Activated CD4-positive, CD25-positive, alpha-beta regulatory T cell treated with anti-CD3 and anti-CD28 coated beads, Interleukin-2, amount 50 U/mL, for 72 hours (primary cell): ENCODE measurements around the gene UST.

Source experiments
- DNase-seq: peaks from one replicate; pipeline ENCODE4 v3.0.0; 2021

The UST gene

DNA sequence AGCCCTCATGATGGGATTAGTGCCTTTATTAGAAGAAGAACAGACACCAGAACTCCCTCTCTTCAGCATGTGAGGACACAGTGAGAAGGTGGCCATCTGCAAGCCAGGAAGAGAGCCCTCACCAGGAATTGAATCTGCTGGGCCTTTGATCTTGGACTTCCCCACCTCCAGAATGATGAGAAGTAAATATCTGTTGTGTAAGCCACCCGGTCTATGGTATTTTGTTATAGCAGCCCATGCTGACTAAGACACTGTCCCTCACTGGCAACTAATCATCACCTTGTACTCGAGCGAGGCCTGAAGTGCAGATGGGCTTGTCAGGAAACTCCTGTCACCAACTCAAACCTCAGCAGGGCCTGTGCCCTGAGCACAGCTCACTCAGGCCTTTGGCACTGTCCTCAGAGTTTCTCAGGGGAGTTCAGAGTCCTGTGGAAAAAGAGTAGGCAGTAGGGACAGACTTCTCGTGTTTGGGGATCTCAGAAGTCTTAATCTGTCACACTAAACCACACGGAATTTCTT, 62.0 kb downstream of the UST start:
- no peak for DNase-seq

DNA sequence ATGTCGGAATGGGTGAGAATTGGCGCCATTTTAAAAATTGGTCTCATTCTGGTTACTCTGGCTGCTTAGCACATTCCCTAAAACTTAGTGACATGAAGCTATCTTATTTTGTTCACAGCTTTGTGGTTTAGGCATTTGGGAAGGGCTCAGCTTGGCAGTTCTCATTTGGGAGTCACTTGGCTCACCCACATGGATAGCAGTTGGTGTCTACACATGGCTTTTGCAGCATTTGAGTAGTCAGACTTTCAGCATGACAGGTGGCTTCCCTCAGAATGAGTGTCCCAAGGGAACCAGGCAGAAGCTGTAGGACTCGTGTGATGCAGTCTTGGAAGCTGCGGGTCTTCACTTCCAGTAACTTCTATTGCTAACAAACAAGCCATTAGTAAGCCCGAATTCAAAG, 64.6 kb downstream of the UST start:
- no peak for DNase-seq

DNA sequence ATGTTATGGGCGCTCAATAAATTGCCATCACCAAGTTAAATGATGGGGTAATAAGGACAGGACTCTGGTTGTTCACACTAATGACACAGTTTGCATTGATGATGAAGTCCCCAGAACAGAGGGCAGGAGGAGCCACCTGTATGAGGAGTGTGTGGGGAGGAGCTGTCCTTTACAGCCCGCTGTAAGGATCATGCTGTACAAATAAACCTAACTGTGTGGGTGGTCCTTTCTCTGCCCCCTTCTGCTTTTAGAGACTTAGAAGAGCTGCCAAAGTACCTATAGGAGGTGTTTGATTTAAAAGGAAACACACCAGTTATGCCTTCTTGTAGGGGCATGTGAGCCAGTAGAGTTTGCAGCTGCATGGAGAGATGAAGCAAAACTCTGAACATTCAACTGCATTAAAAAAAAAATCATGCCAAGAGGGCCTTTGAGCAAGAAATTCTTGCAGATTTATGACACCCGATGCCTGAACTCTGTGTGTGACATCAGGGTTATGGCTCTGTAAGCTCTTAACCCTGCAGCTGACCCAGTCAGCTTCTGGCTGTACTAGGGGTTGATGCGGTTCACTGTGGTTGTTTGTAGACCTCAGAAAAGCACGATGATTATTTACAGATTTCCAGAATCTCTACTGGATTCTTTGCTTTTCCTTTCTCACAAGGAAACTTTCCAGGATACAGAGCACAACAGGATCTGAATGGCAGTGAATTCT, 67.4 kb downstream of the UST start:
- no peak for DNase-seq

DNA sequence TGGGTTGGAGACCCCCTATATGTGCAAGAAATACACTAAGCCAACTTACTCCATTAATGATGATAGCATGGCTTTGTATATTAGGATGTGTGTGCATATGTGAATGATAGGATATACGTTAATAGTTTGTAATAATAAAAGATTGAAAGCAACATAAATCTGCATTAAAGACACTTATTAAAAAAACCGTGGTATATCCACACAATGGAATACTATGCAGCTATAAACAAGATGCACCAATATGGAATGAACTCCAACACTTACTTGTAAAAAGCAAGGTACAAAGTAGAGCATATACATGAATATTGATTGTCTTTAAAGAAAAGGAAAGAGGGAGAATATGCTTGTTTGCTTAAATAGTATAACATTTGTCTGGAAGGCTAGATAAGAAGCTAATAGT, 68.0 kb downstream of the UST start:
- no peak for DNase-seq

DNA sequence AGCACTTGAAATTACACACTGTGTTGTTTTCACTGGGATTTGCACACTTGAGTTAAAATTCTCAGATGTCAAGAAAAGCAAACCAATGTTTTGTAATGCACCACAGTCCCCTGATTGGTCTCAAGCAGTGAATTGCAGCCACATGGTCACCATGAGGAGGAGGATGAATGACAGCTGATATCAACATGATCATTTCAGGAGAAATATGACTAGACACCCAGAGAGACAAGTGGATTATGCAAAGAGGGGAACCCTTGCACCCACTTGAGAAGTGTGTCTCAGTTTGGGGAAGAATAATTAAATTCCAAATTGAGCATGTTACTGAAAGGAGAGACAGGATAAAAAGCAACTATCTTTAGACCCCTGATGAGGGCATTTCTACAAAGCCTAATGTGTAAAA, 69.3 kb downstream of the UST start:
- DNase-seq: no peak

DNA sequence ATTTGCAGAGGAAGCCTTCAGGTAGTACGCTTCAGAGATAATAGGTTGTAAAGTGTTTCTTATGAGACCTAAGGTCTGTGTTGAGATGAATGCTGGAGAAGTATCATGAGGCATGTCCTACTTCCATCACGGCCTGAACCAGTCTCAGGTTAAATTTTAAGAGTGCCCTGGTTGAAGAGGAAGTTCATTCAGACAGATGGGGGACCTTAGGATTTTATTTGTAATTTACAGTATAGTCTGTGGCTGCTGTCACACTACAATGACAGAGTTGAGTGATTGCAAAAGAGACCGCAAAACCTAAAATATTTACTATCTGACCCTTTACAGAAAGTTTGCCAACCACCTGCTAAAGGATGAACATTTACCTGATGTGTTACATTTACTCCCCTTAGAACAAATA, 70.9 kb downstream of the UST start:
- DNase-seq: no peak

DNA sequence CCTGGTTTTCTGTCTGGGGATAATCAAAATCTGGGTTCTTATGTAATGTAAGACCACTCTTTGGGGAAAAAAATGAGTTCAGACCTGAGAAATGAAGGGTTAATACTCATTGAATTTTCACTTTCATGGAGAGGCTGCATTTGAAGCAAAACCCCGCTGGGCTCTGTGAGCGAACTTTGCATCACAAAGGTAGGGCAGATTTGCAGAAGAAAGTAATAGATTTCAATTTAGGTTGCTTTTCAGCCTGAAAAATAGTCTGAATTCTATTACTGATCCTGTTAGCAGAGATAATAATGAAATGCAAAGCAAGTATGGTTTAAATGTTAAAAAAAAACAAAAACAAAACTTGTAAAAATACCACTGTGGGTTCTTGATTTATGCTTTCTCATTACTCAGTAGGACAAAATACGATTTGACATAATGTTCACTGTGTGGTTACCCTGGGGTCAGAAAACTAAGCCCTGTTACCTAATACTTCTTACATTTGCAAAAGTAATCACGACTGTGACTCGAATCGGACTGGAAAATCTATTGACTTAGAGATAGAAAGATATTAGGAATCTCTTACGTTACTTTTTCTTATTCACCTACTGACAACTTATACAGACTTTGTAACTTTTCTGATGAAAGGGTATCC, 72.2 kb downstream of the UST start:
- DNase-seq: no peak

DNA sequence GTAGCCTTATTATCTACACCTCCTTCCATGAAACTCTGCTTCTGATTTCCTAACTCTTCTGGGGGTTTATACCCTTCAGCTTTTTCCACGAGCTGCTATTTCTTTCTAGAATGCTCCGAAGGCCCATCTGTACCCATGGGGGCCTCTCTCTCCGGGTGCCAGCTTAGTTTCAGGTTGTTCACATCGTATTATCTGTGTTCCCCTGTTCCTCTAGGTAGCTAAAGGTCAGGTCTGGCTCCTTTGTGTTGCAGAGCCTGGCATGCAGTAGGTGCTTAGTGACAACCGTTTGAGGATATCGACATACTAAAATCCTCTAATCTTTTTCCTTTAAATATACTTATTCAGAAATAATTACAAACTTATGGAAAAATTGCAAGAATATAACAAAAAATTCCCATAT, 73.0 kb downstream of the UST start:
- DNase-seq: no peak

DNA sequence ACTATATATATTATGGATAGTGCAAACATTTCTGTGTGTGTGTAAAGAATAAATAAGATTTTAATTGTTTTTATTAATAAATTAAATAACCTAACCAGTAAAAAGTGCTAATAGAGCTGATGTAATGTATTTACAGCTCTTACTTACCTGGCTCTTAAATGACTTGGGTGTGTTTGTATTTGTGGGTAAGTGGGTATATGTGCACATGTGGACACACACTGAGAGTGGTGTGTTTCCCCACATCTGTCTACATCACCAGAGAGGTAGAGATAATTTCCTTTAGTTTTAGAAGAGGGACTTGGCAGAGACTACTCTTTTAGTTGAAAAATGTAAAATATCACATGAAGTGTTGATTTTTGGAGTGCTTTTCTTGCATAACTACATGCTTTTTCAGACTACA, 76.0 kb downstream of the UST start:
- DNase-seq: no peak

DNA sequence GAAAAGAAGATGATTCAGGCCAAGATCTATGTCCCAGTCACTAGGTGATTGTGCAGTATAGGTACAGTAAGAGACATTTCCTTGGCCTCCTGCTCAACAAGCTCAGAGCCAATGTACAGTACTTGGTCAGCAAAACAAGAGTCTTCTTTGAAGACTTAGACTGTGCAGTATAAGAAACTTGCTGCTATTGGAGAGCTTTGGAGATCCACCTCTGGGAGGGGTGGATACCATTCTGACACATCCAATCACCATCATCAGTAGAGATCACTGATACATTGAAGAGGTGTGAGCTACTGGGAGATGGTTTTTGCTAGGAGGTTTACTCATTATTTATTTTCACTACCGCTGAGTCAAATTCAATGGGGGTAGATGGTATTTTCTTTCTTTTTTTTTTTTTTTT, 77.5 kb downstream of the UST start:
- DNase-seq: no peak

DNA sequence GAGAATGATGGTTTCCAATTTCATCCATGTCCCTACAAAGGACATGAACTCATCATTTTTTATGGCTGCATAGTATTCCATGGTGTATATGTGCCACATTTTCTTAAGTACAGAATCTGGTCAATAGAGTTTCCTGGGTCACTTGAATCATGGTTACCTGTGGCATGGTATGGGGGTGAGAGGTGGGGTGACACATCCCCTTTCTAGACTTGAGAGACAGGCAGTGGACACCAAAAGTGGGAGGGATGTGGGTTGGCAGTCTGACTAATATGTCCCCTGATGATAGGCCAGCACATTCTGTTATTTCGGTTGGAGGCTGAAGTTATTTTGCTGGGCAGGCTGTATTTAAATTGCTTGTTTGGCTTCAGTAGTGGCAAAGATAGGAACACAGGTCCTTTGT, 78.1 kb downstream of the UST start:
- DNase-seq: no peak

DNA sequence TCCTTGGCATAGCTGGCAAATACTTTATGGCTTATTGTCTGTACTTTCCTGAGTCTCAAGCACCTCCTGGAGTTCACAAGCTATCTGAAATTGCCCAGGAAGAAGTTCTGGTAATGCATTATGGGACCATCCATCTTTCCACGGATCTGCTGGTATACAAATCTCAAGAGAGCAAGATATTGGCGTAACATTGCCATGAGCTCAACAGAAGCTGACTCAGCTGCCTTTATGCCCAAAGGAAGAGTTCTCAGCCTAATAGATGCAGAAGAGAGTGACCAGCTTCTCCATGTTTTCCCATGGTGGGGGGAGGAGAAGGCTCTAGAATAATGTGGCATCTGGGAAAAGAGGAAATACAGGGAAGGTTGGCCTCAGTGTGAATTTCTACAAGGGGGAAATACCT, 78.7 kb downstream of the UST start:
- DNase-seq: no peak

DNA sequence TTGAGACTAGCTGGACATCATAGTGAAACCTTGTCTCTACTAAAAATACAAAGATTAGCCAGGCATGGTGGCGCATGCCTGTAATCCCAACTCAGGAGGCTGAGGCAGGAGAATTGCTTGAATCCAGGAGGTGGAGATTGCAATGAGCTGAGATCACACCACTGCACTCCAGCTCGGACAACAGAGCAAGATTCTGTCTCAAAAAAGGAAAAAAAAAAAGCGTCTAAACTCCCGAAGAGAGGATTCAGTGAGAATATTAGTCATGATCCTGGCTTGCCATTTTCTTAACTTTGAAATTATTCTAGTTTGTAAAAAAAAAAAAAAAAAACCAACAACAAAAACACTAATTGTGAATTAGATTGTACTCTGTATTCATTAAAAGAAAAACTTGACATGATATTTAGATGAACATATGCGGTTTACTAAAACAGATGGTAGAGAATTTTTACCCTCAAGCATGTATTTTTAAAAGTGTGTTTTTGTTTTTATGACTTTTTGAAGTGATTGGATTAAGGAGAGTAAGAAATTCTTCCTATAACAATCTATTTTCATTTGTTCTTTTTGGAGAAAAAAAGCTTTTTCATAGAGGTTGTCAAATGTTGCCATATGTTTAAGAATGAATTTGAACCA, 80.7 kb downstream of the UST start:
- no peak for DNase-seq

DNA sequence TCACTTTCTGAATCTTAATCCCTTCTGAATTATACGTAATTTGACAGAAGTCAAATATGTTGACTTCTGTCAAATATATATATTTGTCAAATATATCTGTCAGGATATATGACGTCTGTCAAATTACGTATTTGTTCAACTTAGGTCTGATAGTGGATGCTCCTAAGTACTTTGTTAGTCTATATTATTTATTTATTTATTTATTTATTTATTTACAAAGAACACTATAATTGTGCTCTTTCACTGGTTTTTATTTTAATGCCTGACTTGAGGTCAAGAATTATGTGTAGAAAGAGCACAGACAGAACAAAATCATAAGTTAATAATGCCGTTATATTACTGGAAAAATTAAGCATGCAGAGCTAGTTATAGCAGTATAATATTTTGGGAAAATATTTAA, 81.2 kb downstream of the UST start:
- DNase-seq: no peak

DNA sequence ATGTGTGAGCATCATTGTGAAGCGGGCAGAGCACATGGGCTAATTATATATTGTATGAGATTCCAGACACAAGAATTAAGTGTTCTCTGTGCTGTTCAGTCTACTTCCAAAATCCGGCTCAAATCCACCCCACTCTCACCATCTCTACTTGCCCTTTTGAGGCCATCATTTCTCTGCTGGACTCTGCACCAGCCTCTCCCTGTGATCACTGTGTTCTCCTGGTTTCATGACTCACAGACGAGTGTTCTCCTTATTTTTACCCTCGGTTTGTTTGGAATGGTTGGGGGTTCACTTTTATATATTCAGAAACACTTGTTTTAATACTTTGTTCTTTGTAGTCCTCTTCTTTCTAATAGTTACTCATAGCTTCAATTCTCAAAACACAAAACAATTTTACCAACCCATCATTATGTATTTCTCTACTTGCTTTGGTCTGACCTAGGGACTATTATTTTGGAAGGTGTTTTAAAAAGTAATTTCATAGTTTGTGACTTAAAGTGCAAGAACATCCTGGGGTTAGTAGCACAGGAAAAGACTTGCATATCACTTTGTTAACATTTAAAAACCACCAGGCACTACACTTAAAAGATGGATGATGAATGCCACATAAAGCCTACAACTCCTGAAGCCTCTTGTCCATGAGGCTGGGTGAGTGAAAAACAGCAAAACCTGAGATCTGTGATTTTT, 82.7 kb downstream of the UST start:
- no peak for DNase-seq

DNA sequence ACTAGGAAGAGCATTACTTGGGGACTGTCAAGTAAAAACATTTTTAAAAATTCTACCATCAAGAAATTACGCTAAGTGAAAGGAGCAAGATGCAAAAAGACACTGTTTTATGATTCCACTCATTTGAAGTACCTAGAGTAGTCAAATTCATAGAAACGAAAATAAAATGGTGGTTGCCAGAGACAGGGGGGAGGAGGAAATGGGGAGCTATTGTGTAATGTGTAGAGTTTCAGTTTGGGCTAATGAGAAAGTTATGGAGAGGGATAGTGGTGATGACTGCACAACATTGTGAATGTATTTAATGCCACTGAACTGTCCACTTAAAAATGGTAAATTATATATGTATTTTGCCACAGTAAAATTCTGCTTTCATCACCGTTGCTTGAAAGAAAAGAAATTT, 83.8 kb downstream of the UST start:
- DNase-seq: no peak

DNA sequence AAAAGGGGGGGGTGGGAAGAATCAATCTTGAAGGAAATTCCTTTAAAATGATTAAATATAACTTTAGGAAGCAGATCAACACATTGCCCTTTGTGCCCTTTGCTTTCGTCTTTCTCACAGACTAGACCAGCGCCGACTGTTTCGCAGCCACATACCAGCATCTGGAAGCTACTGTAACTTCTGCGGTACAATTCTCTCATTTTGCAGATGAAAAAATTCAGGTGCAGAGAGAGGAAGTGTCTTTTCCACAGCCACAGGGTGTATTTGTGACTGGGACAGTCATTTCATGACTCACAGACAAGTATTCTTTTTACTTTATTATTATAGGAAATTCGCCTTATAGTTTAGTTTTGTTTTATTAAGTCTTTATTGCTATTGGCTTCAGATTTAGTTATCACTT, 84.2 kb downstream of the UST start:
- no peak for DNase-seq

DNA sequence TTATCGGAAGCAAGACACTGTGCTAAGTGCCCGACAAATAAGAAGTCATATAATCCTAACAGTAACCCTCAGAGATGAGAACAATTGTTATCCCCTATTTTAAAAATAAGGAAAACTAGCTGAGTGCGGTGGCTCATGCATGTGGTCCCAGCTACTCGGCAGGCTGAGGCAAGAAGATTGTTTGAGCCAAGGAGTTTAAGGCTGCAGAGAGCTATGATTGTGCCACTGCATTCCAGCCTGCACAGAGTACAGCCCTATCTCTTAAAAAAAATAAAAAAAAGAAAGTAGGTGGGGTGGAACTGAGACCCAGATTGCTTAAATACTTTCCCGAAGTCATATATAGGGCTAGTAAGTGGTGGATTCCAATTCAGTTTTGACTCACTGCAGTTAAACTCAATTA, 84.7 kb downstream of the UST start:
- no peak for DNase-seq

DNA sequence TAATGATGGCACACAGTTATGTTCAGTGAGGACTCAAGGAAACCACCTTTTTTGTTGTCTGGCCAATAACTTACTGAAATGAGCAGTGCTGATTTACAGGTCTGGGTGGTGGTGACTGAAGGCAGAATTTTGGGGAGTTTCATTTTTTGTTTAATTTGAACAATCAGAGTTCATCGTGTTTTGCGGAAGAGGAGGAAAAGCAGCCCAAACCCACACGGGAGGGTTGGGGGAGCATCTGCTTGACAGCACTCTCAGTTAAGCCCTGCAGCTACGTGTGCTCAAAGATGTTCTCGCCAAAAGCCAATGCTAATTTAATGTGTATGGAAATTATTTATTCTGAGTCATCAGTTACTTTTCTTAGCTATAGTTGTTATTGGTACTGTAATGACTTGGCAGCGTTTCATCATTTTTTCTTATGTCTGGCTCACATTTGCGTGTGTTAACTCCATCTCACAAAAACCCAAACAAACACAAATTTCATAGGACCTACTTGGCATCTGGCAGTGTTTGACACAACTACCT, 89.2 kb downstream of the UST start:
- DNase-seq: peak; percentile 48

DNA sequence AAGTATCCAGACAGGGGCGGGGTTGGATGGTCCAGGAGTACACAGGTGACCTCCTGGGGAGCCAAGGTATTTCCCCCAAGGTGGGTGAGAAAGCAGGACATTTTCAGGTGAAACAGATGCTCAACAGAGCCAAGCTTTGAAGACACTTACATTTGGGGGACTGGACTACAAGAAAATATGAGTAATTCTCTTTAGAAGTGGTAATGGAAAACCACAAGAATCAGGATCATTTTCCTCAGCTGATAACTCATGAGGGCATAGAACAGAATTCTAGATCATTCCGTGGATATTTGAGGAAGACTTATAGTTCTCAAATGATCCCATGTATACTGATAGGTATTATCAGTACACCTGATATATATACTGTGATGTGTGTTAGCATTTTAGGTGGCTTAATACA, 89.9 kb downstream of the UST start:
- no peak for DNase-seq

DNA sequence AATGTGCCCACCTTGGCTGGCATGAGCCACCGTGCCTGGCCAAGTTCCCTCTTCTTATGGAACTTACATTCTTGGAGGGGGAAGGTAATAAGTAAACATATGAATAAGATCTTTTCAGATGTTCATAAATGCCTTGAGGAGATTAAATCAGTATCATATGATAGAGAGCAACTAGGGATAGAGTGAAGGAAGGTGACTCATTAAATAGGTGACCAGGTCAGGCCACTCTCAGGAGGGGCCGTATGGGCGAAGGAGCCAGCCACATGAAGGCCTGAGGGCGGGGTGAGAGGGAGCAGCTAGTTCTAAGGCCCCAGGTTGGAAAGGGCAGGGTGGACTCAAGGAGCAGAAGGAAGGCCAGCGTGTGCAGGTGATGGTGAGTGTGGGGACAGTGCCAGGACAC, 91.1 kb downstream of the UST start:
- no peak for DNase-seq

DNA sequence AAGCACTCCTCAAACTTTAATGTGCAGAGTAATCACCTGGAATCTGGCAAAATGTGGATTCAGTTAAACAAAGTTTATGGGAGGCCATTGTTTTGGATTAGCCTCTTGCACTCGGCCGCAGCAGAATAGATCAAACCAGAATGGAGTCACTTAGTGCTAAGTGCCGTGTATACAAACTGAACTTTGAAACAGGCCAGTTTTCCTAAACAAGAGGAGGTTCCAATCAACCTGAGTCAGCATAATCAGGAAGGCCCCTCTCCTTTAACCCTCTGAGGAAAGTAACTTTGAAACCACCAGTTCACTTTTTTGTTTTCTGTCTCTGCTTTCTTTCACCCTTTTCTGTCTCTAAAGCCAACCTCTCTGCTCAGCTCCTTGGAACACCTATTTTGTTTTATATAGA, 92.2 kb downstream of the UST start:
- DNase-seq: no peak

DNA sequence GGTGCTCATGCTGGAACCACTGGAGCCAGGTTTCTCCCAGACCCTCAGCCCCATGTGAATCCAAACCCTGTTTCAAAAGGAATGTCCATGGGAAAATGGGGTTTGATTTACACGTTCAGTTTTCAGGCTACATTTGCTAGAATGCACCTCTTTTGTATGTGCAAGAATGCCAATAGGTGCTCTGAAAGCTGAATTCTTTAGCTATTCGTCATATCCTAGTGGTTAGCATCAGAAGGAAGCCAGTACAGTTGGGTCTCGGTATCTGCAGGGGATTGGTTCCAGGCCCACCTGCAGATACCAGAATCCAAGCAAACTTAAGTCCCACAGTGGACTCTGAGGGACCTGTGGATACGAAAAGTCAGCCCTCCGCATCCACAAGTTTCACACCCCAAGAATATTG, 93.4 kb downstream of the UST start:
- DNase-seq: no peak
